Vagina (tissue), 2 donors: ENCODE data around the gene KNOP1. TPM values are rescaled to one million over a fixed set of nuclear protein-coding genes. Genes with fewer than 3 reads are reported as not detected.

ENCODE experiments used
- DNase-seq, 2 donors: peaks; one replicate each; pipeline ENCODE4 v3.0.0-alpha.2; 2017; ENCODE audit errors: extremely low spot score in 2 of 2
- H3K27ac ChIP-seq: fragments of 200-600 bp; sonication (generic); one replicate; pipeline ENCODE4 v1.5.1; 2019
- H3K27me3 ChIP-seq: fragments of 200-600 bp; sonication (generic); one replicate; pipeline ENCODE4 v1.5.1; 2019
- H3K36me3 ChIP-seq, 2 donors: fragments of 200-600 bp; sonication (generic); one replicate each; pipeline ENCODE4 v1.5.1; 2017 to 2019
- H3K4me1 ChIP-seq: fragments of 200-600 bp; sonication (generic); one replicate; pipeline ENCODE4 v1.5.1; 2019
- H3K4me3 ChIP-seq, 2 donors: fragments of 200-600 bp; sonication (generic); 1 replicate in 1 of 2; 2 replicates in 1 of 2; pipeline ENCODE4 v1.5.1; 2016 to 2019
- H3K9me3 ChIP-seq: fragments of 200-600 bp; sonication (generic); one replicate; pipeline ENCODE4 v1.5.1; 2019
- POLR2A ChIP-seq, 2 donors: fragments of 450-650 bp; IDR thresholded peaks; one replicate each; pipeline ENCODE4 v1.6.1; 2017; ENCODE audit warnings: antibody characterized with exemption in 2 of 2, mild to moderate bottlenecking in 2 of 2, moderate library complexity in 2 of 2
- POLR2AphosphoS5 ChIP-seq, 2 donors: sonication (generic); formaldehyde crosslinking; IDR thresholded peaks; one replicate each; pipeline ENCODE4 v1.9.0; 2017; ENCODE audit warnings: antibody characterized with exemption in 2 of 2, mild to moderate bottlenecking in 2 of 2, low read depth in 1 of 2; ENCODE audit not compliant: insufficient read depth in 1 of 2
- intact Hi-C: fragments of 100-400 bp; cut with DNase I; formaldehyde crosslinking; loops from one replicate; pipeline ENCODE4 v1.15.1; 2023
- total RNA-seq: library from RNA; depleted of rRNA; stranded (reverse); fragments of >200 nt; gene quantifications from one replicate; pipeline ENCODE4 v1.2.3, GENCODE V29; 2016
- TF ChIP-seq, protein P1 (sequence below), 3 experiments: fragments of 450-650 bp in 2 of 3; fragments of 200-600 bp in 1 of 3; sonication (generic) in 1 of 3; IDR thresholded peaks; one replicate each; pipeline ENCODE4 v1.5.1; 2017 to 2019; ENCODE audit warnings: antibody characterized with exemption in 3 of 3, mild to moderate bottlenecking in 2 of 3, moderate library complexity in 2 of 3

The KNOP1 gene
- total RNA-seq, 1 donor from 2014 or later: 7.9 TPM

DNA sequence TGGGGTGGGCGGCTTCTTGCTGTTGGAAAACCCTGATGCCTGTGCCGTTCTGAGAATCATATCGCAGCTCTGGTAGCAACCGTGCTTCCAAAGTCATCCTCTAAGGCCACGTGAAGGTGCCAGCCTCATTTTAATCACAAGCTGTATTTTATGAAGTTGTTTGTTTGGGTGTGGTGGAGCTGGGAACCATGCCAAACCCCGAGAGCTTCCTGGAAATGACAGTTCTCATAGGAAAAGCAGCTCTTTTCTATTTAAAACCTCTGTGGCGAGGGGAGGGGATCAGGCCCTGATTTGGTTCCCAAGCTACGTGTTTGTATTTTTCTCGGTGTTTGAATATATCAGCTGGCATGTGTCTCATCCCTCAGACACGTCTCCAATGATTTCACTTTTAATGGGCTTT is 21.7 kb downstream of the KNOP1 start:
- Histone ChIP-seq H3K4me3 (no peak overlapping the region), H3K4me1 (peaks cover 59% of the 10 kb centered on the region), H3K36me3 (peaks cover 0 to 17% of the 10 kb centered on the region in 2 donors), H3K27me3 (no peaks in the 10 kb centered on the region), H3K27ac (peak overlapping the region; percentile 89), H3K9me3 (no peaks in the 10 kb centered on the region)
- no peak for DNase-seq
- TF ChIP-seq, protein P1, sequence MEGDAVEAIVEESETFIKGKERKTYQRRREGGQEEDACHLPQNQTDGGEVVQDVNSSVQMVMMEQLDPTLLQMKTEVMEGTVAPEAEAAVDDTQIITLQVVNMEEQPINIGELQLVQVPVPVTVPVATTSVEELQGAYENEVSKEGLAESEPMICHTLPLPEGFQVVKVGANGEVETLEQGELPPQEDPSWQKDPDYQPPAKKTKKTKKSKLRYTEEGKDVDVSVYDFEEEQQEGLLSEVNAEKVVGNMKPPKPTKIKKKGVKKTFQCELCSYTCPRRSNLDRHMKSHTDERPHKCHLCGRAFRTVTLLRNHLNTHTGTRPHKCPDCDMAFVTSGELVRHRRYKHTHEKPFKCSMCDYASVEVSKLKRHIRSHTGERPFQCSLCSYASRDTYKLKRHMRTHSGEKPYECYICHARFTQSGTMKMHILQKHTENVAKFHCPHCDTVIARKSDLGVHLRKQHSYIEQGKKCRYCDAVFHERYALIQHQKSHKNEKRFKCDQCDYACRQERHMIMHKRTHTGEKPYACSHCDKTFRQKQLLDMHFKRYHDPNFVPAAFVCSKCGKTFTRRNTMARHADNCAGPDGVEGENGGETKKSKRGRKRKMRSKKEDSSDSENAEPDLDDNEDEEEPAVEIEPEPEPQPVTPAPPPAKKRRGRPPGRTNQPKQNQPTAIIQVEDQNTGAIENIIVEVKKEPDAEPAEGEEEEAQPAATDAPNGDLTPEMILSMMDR (IDR thresholded peaks at IDR 0.05): no peak
- TF ChIP-seq POLR2AphosphoS5 (IDR thresholded peaks at IDR 0.05; ENCODE audit: insufficient read depth in 1 of 2, low read depth in 1 of 2): peak in 1 of 2 donors; percentile 91
- TF ChIP-seq POLR2A (IDR thresholded peaks at IDR 0.05): no peak
- intact Hi-C loops: loop anchor here (5.0 kb wide), 1 partner anchor 186 kb away; the partner anchor contains the start of gene GPRC5B

GRCh38 chr16:19694989-19695388 is 23.0 kb downstream of the KNOP1 start:
- peak overlapping the region; percentile 89 for H3K27ac ChIP-seq
- TF ChIP-seq POLR2AphosphoS5 (IDR thresholded peaks at IDR 0.05; ENCODE audit: insufficient read depth in 1 of 2, low read depth in 1 of 2) (no peak), POLR2A (IDR thresholded peaks at IDR 0.05) (no peak)
- TF ChIP-seq, protein P1 (IDR thresholded peaks at IDR 0.05): no peak
- peaks cover 46% of the 10 kb centered on the region for H3K4me1 ChIP-seq

GRCh38 chr16:19691161-19691711 is 26.8 kb downstream of the KNOP1 start:
- peak overlapping the region; percentile 69 for H3K27ac ChIP-seq
- TF ChIP-seq POLR2AphosphoS5 (IDR thresholded peaks at IDR 0.05; ENCODE audit: insufficient read depth in 1 of 2, low read depth in 1 of 2) (peak in 1 of 2 donors; percentile 29), POLR2A (IDR thresholded peaks at IDR 0.05) (no peak)
- peaks cover 9% of the 10 kb centered on the region for H3K4me1 ChIP-seq
- intact Hi-C loops: no loop called here
- H3K36me3 ChIP-seq: peaks cover 0 to 17% of the 10 kb centered on the region in 2 donors
- H3K4me3 ChIP-seq: no peak overlapping the region
- H3K27me3 ChIP-seq: no peaks in the 10 kb centered on the region
- H3K9me3 ChIP-seq: no peaks in the 10 kb centered on the region
- no peak for DNase-seq

More at GRCh38 chr16:19694989-19695388, 23.0 kb downstream of the KNOP1 start:
- Histone ChIP-seq H3K9me3 (no peaks in the 10 kb centered on the region), H3K4me3 (no peak overlapping the region), H3K27me3 (no peaks in the 10 kb centered on the region), H3K36me3 (peaks cover 0 to 13% of the 10 kb centered on the region in 2 donors)
- DNase-seq: no peak
- intact Hi-C loops: loop anchor here (5.0 kb wide), 1 partner anchor 187 kb away; the partner anchor contains the start of gene GPRC5B

GRCh38 chr16:19690196-19690595 is 27.8 kb downstream of the KNOP1 start:
- peaks cover 0 to 24% of the 10 kb centered on the region in 2 donors for H3K36me3 ChIP-seq
- intact Hi-C loops: no loop called here
- no peaks in the 10 kb centered on the region for H3K27me3 ChIP-seq
- H3K4me1 ChIP-seq: no peaks in the 10 kb centered on the region
- TF ChIP-seq, protein P1 (IDR thresholded peaks at IDR 0.05): no peak
- TF ChIP-seq POLR2A (IDR thresholded peaks at IDR 0.05) (no peak), POLR2AphosphoS5 (IDR thresholded peaks at IDR 0.05; ENCODE audit: insufficient read depth in 1 of 2, low read depth in 1 of 2) (no peak)
- H3K4me3 ChIP-seq: no peak overlapping the region
- peak overlapping the region; percentile 69 for H3K27ac ChIP-seq
- no peak for DNase-seq
- no peaks in the 10 kb centered on the region for H3K9me3 ChIP-seq

- Histone ChIP-seq H3K27ac (peak overlapping the region; percentile 69), H3K4me1 (no peaks in the 10 kb centered on the region), H3K36me3 (peaks cover 0 to 33% of the 10 kb centered on the region in 2 donors), H3K4me3 (no peak overlapping the region), H3K9me3 (no peaks in the 10 kb centered on the region), H3K27me3 (no peaks in the 10 kb centered on the region)
- intact Hi-C loops: no loop called here
- TF ChIP-seq, protein P1 (IDR thresholded peaks at IDR 0.05): no peak
- TF ChIP-seq POLR2AphosphoS5 (IDR thresholded peaks at IDR 0.05; ENCODE audit: insufficient read depth in 1 of 2, low read depth in 1 of 2) (no peak), POLR2A (IDR thresholded peaks at IDR 0.05) (no peak)
- no peak for DNase-seq
Observed at GRCh38 chr16:19689342-19689741, 28.7 kb downstream of the KNOP1 start.
